Measurements from ENCODE around the gene FBXW5.

Gene FBXW5

GRCh38 chr9:136940526-136941230 lies 3.9 kb downstream of the FBXW5 start:
- Histone ChIP-seq H3K36me3 (ENCODE audit: insufficient read depth, low read length) (peaks cover 24% of the 10 kb centered on the region; the same call in 1 of the 2 replicates), H3K9ac (ENCODE audit: low read depth, low read length, poor library complexity, severe bottlenecking) (no peak overlapping the region), H2AFZ (ENCODE audit: low read length) (no peak overlapping the region), H3K27me3 (ENCODE audit: insufficient read depth, low read length, poor library complexity, severe bottlenecking) (no peaks in the 10 kb centered on the region), H3K4me3 (ENCODE audit: low read length, poor library complexity, severe bottlenecking) (no peak overlapping the region), H3K9me3 (ENCODE audit: insufficient read depth, low read depth, low read length) (no peaks in the 10 kb centered on the region), H3K4me1 (ENCODE audit: insufficient read depth, low read length, poor library complexity, severe bottlenecking) (peaks cover 12% of the 10 kb centered on the region), H3K4me2 (ENCODE audit: low read depth, low read length, poor library complexity, severe bottlenecking) (no peak overlapping the region), H4K20me1 (ENCODE audit: insufficient read depth, low read length, poor library complexity, severe bottlenecking) (peaks cover 29% of the 10 kb centered on the region), H3F3A (ENCODE audit: low read depth) (no peaks in the 10 kb centered on the region), H3K9me2 (replicated peaks; ENCODE audit: low read depth, low read length) (no peaks in the 10 kb centered on the region), H3K79me2 (ENCODE audit: insufficient read depth, low read length) (peaks cover 26% of the 10 kb centered on the region)
- TF ChIP-seq, protein P1, sequence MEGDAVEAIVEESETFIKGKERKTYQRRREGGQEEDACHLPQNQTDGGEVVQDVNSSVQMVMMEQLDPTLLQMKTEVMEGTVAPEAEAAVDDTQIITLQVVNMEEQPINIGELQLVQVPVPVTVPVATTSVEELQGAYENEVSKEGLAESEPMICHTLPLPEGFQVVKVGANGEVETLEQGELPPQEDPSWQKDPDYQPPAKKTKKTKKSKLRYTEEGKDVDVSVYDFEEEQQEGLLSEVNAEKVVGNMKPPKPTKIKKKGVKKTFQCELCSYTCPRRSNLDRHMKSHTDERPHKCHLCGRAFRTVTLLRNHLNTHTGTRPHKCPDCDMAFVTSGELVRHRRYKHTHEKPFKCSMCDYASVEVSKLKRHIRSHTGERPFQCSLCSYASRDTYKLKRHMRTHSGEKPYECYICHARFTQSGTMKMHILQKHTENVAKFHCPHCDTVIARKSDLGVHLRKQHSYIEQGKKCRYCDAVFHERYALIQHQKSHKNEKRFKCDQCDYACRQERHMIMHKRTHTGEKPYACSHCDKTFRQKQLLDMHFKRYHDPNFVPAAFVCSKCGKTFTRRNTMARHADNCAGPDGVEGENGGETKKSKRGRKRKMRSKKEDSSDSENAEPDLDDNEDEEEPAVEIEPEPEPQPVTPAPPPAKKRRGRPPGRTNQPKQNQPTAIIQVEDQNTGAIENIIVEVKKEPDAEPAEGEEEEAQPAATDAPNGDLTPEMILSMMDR (conservative IDR thresholded peaks at IDR 0.05; ENCODE audit: low read length) = no peak
- no peak for TF ChIP-seq EZH2phosphoT487 (IDR thresholded peaks at IDR 0.05; ENCODE audit: borderline replicate concordance)

- H3K4me3 ChIP-seq (ENCODE audit: low read length, poor library complexity, severe bottlenecking) = no peak overlapping the region
- no peaks in the 10 kb centered on the region for H3K9me3 ChIP-seq (ENCODE audit: insufficient read depth, low read depth, low read length)
- H3K9me2 ChIP-seq (replicated peaks; ENCODE audit: low read depth, low read length) = no peaks in the 10 kb centered on the region
- H4K20me1 ChIP-seq (ENCODE audit: insufficient read depth, low read length, poor library complexity, severe bottlenecking) = peaks cover 29% of the 10 kb centered on the region
- H3K9ac ChIP-seq (ENCODE audit: low read depth, low read length, poor library complexity, severe bottlenecking) = no peak overlapping the region
- no peak overlapping the region for H2AFZ ChIP-seq (ENCODE audit: low read length)
- H3K79me2 ChIP-seq (ENCODE audit: insufficient read depth, low read length) = peaks cover 26% of the 10 kb centered on the region
- TF ChIP-seq EZH2phosphoT487 (IDR thresholded peaks at IDR 0.05; ENCODE audit: borderline replicate concordance) = no peak
- TF ChIP-seq, protein P1 (conservative IDR thresholded peaks at IDR 0.05; ENCODE audit: low read length) = no peak
- peaks cover 24% of the 10 kb centered on the region; the same call in 1 of the 2 replicates for H3K36me3 ChIP-seq (ENCODE audit: insufficient read depth, low read length)
- H3K27me3 ChIP-seq (ENCODE audit: insufficient read depth, low read length, poor library complexity, severe bottlenecking) = no peaks in the 10 kb centered on the region
- no peak overlapping the region for H3K4me2 ChIP-seq (ENCODE audit: low read depth, low read length, poor library complexity, severe bottlenecking)
- no peaks in the 10 kb centered on the region for H3F3A ChIP-seq (ENCODE audit: low read depth)
- peaks cover 9% of the 10 kb centered on the region for H3K4me1 ChIP-seq (ENCODE audit: insufficient read depth, low read length, poor library complexity, severe bottlenecking)
Observed at GRCh38 chr9:136939996-136940525, 4.5 kb downstream of the FBXW5 start.

DNA sequence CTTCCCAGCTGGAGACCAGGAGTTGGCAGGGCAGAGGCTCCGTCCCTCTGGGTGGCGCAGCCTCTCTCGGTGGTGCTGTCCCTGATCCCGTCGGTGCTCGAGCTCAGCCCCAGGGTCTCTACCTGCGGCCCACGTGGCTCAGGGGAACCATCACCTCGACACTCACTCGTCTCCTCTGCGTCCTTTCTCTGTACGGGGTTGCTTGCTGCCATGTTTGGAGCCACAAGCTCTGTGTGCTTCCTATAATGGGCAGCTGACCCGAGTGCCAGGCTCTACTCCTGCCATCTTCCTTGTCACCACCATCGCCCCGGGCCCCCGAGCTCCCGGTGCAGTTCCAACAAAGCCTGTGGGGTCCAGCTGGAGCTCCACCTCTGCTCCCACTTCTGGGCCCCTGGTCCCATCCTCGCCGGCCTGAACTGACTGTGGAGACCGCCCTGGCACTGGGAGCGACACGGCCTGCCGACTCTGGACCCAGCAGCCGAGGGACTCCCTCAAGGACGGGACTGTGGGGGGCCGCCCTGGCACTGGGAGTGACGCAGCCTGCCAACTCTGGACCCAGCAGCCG lies 5.0 kb downstream of the FBXW5 start:
- Histone ChIP-seq H3K4me3 (ENCODE audit: low read length, poor library complexity, severe bottlenecking) (no peak overlapping the region), H3K9ac (ENCODE audit: low read depth, low read length, poor library complexity, severe bottlenecking) (no peak overlapping the region), H3K4me2 (ENCODE audit: low read depth, low read length, poor library complexity, severe bottlenecking) (no peak overlapping the region), H3K36me3 (ENCODE audit: insufficient read depth, low read length) (peaks cover 24% of the 10 kb centered on the region; the same call in 1 of the 2 replicates), H3K9me2 (replicated peaks; ENCODE audit: low read depth, low read length) (no peaks in the 10 kb centered on the region), H4K20me1 (ENCODE audit: insufficient read depth, low read length, poor library complexity, severe bottlenecking) (peaks cover 29% of the 10 kb centered on the region), H3K27me3 (ENCODE audit: insufficient read depth, low read length, poor library complexity, severe bottlenecking) (no peaks in the 10 kb centered on the region), H3K4me1 (ENCODE audit: insufficient read depth, low read length, poor library complexity, severe bottlenecking) (peaks cover 6% of the 10 kb centered on the region), H3K9me3 (ENCODE audit: insufficient read depth, low read depth, low read length) (no peaks in the 10 kb centered on the region), H3K79me2 (ENCODE audit: insufficient read depth, low read length) (peaks cover 26% of the 10 kb centered on the region), H3F3A (ENCODE audit: low read depth) (no peaks in the 10 kb centered on the region), H2AFZ (ENCODE audit: low read length) (no peak overlapping the region)
- TF ChIP-seq, protein P1 (conservative IDR thresholded peaks at IDR 0.05; ENCODE audit: low read length) = no peak
- no peak for TF ChIP-seq EZH2phosphoT487 (IDR thresholded peaks at IDR 0.05; ENCODE audit: borderline replicate concordance)
